Measurements from ENCODE around the gene EPM2A. TPM values are rescaled to one million over a fixed set of nuclear protein-coding genes. Genes with fewer than 3 reads are reported as not detected.

The EPM2A gene
- total RNA-seq, 1 donor from 2014 or later = 16.5 TPM

GRCh38 chr6:145603424-145603833, 131.9 kb downstream of the EPM2A start:
- DNase-seq (ENCODE audit: low spot score) = no peak

GRCh38 chr6:145602726-145603326, 132.5 kb downstream of the EPM2A start:
- DNase-seq (ENCODE audit: low spot score) = no peak

GRCh38 chr6:145601397-145601796, 133.9 kb downstream of the EPM2A start:
- DNase-seq (ENCODE audit: low spot score) = no peak

- no peak for DNase-seq (ENCODE audit: low spot score)
Observed at GRCh38 chr6:145600299-145600698, 135.0 kb downstream of the EPM2A start.

- no peak for DNase-seq (ENCODE audit: low spot score)
Observed at GRCh38 chr6:145588981-145589380, 146.3 kb downstream of the EPM2A start.

- DNase-seq (ENCODE audit: low spot score) = no peak
Observed at GRCh38 chr6:145587334-145587733, 148.0 kb downstream of the EPM2A start.

GRCh38 chr6:145583753-145584152, 151.6 kb downstream of the EPM2A start:
- DNase-seq (ENCODE audit: low spot score) = no peak

Other genes with a start within 250 kb of the EPM2A start
- gene FBXO30, start 79.3 kb upstream of the EPM2A start, total RNA-seq = 13.9 TPM
- gene SHPRH, start 228.8 kb upstream of the EPM2A start, total RNA-seq = 17.1 TPM

Measured in mucosa of gallbladder (tissue), 1 donor.